T-helper 22 cell (primary cell): ENCODE data around the gene PUS7.
"Not testable (repeated sequence)": the region's sequence is repeated elsewhere in the genome, so short reads cannot be mapped to it uniquely, and the experiment has no call there.

Source experiments
- DNase-seq: peaks from one replicate; pipeline ENCODE4 v3.0.0-alpha.2; 2020; ENCODE audit warnings: low read depth

Gene PUS7

GRCh38 chr7:105497016-105497415 lies 25.1 kb downstream of the PUS7 start:
- no peak for DNase-seq

GRCh38 chr7:105496521-105496920 lies 25.6 kb downstream of the PUS7 start:
- DNase-seq: no peak

DNA sequence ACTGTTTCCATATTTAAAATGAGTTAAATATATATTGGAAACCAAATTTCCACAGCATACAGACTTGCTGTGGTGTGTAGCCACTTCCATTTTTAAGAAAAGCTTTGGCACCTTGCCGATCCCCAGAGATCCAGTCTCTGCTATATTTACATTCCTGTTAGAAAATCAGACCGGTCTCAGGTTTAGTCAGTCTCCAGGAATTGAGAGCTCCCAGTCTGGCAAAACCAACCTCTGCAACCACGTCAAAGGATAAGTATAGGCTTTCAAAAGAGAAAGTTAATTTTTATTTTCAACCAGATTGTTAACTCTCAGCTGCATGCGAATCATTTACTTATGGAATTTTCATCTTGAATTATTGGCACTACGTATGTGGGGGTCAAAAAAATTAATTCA lies 28.2 kb downstream of the PUS7 start:
- no peak for DNase-seq

GRCh38 chr7:105493196-105493922 lies 28.7 kb downstream of the PUS7 start:
- no peak for DNase-seq

- no peak for DNase-seq
These were observed 32.7 kb downstream of the PUS7 start for GRCh38 chr7:105489409-105489808.

- DNase-seq: no peak
These were observed 34.2 kb downstream of the PUS7 start for GRCh38 chr7:105487579-105488571.

GRCh38 chr7:105480931-105481330 lies 41.1 kb downstream of the PUS7 start:
- DNase-seq: no peak

GRCh38 chr7:105478606-105479005 lies 43.5 kb downstream of the PUS7 start:
- DNase-seq: no peak

- no peak for DNase-seq
These were observed 44.2 kb downstream of the PUS7 start for GRCh38 chr7:105477908-105478307.

DNA sequence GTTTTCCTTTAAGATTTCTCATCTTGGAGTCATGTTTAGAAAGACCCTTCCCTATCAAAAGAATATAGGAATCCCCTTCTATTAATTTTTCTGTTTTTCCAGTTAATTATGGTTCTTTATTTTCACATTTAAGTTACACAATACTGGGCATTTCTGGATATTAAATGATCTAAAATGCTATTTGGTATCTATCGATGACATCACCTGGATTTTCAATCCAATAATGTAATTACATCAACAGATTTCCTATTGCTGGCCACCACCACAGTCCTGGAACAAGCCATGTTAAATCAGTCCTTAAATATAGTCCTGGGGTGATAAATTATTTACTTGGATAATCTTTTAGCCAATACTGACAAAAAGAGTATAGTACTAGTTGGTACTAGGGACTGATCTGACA lies 48.0 kb downstream of the PUS7 start:
- no peak for DNase-seq

GRCh38 chr7:105473163-105473562 lies 48.9 kb downstream of the PUS7 start:
- no peak for DNase-seq

GRCh38 chr7:105470846-105471245 lies 51.2 kb downstream of the PUS7 start:
- DNase-seq: no peak

DNA sequence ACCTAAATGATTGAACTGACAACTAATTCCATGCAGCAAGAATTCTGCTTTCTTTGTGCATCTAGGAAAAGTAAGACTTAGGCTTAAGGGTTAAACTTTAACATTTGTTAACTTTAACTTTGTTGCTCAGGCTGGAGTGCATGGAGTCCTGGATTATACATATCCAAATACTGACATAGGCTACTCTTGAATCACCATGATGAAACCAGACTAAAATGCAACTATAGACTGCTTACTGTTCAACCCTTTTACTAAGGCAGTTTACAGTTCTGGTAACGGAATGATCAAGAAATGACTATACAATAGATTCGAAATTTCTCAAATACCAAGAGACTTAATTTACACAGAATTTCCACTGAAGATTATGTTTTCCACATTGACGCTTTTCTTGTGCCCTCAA lies 52.0 kb downstream of the PUS7 start:
- DNase-seq: no peak

DNA sequence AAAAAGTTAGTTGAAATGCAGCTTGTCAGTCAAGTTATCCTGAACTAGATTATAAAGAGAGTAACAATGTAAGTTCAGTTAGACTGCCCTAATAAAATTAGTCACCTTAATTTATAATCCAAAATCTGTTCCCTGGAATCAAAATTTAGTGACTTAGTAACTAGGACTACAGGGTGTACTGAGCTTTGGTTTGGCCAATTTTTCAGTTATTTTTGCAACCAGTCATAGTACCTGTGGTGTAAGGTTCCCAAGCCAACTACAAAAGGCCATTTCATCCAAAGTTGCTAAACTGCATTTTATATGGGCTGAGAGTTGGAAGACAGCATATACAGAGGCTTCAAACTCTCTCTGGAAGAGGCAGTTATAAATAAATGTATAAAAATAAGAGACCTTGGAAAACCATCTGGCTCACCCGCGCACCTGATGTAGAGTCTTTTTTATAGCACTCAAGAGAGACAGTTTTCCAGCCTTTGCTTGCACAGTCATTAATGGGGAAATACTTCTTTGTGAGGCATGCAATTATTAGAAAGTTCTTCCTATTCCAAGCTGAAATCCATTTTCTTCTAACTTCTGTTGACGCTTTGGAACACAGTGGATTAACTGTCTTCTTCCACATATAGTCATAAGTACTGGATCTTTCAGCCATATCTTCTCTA lies 59.2 kb downstream of the PUS7 start:
- DNase-seq: no peak

DNA sequence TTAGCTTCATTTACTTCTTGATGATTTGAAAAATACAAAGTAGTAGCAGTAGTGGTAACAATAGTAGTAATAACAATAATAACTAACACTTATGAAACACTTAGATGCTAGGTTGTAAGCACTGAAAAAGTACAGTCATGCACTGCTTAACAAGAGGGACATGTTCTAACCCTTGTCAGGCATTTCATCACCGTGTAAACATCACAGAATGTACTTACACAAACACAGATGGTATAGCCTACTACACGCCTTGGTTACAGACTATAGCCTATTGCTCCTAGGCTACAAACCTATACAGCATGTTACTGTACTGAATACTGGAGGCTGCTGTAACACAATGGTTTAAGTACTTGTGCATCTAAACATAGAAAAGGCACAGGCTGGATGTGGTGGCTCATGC lies 60.6 kb downstream of the PUS7 start:
- no peak for DNase-seq

GRCh38 chr7:105457619-105458225 lies 64.3 kb downstream of the PUS7 start:
- no peak for DNase-seq

- DNase-seq: no peak
These were observed 67.2 kb downstream of the PUS7 start for GRCh38 chr7:105454921-105455320.

GRCh38 chr7:105454095-105454747 lies 67.8 kb downstream of the PUS7 start:
- DNase-seq: no peak

GRCh38 chr7:105452085-105452484 lies 70.0 kb downstream of the PUS7 start:
- no peak for DNase-seq

- not testable (repeated sequence) for DNase-seq
These were observed 71.2 kb downstream of the PUS7 start for GRCh38 chr7:105450870-105451269.

- DNase-seq: no peak
These were observed 71.8 kb downstream of the PUS7 start for GRCh38 chr7:105450177-105450861.
